Measurements from ENCODE around the gene IFT122. TPM values are rescaled to one million over a fixed set of nuclear protein-coding genes. Genes with fewer than 3 reads are reported as not detected.

IFT122 gene
- total and polyA plus RNA-seq, 4 donors, result 10.1 to 41.2 (median 32.2) TPM

- Histone ChIP-seq H3K27ac (ENCODE audit: low read depth in 1 of 2, low read length in 2 of 2) (no peak overlapping the region), H3K36me3 (ENCODE audit: control insufficient read depth in 1 of 2, insufficient read depth in 2 of 2, low read length in 1 of 2) (no peaks in the 10 kb centered on the region), H3K9me3 (ENCODE audit: control insufficient read depth, low read length) (no peaks in the 10 kb centered on the region), H3K4me1 (ENCODE audit: control insufficient read depth in 1 of 2, insufficient read depth in 2 of 2, low read length in 2 of 2) (no peaks in the 10 kb centered on the region), H3K27me3 (ENCODE audit: control insufficient read depth in 1 of 2, insufficient read depth in 2 of 2, low read length in 1 of 2) (no peaks in the 10 kb centered on the region), H3K4me3 (ENCODE audit: low read length in 2 of 2) (no peak overlapping the region)
- ATAC-seq (ENCODE audit: low FRiP score) (no peak), DNase-seq (no peak)
- 56 to 57% methylated on average over 10 of the region's 10 CpGs for WGBS, 2 donors
- intact Hi-C loops (cut with DNase I), result loop anchor here in 1 of 2 donors (2.0 kb wide), 1 partner anchor 48 kb away; no protein-coding TSS in a partner anchor
These were observed 112.4 kb downstream of the IFT122 start for GRCh38 chr3:129552287-129553050.

DNA sequence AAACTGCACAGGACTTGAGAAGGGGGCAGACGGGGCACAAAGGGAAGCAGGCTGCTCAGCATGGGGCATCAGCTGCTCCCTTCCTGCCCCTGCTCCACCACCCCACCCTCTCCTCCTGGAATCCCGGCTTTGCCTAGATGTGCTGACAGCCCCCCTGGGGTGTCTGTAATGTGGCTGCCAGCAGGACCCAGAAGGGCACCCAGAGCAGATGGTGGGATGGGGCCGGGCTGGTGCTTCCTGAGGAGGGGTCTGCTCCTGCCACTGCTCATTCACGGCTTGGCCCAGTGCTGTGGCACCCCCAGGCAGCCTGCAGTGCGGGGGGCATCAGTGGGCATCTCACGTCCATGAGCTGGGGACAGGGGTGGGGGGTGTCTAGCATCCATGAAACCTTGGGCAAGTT lies 113.1 kb downstream of the IFT122 start:
- WGBS, 2 donors, result 72 to 74% methylated on average over 6 of the region's 6 CpGs
- intact Hi-C loops (cut with DNase I), result loop anchor here in 1 of 2 donors (2.0 kb wide), 1 partner anchor 48 kb away; no protein-coding TSS in a partner anchor
- no peaks in the 10 kb centered on the region for H3K4me1 ChIP-seq (ENCODE audit: control insufficient read depth in 1 of 2, insufficient read depth in 2 of 2, low read length in 2 of 2)
- no peaks in the 10 kb centered on the region for H3K36me3 ChIP-seq (ENCODE audit: control insufficient read depth in 1 of 2, insufficient read depth in 2 of 2, low read length in 1 of 2)
- DNase-seq (no peak), ATAC-seq (ENCODE audit: low FRiP score) (no peak)
- no peak overlapping the region for H3K4me3 ChIP-seq (ENCODE audit: low read length in 2 of 2)
- no peaks in the 10 kb centered on the region for H3K27me3 ChIP-seq (ENCODE audit: control insufficient read depth in 1 of 2, insufficient read depth in 2 of 2, low read length in 1 of 2)
- H3K27ac ChIP-seq (ENCODE audit: low read depth in 1 of 2, low read length in 2 of 2), result no peak overlapping the region
- no peaks in the 10 kb centered on the region for H3K9me3 ChIP-seq (ENCODE audit: control insufficient read depth, low read length)

- ATAC-seq (ENCODE audit: low FRiP score) (no peak), DNase-seq (no peak)
- H3K36me3 ChIP-seq (ENCODE audit: control insufficient read depth in 1 of 2, insufficient read depth in 2 of 2, low read length in 1 of 2), result no peaks in the 10 kb centered on the region
- no peak overlapping the region for H3K4me3 ChIP-seq (ENCODE audit: low read length in 2 of 2)
- WGBS, 2 donors, result 70 to 71% methylated on average over 15 of the region's 15 CpGs
- intact Hi-C loops (cut with DNase I), result loop anchor here in 1 of 2 donors (2.0 kb wide), 1 partner anchor 49 kb away; no protein-coding TSS in a partner anchor
- H3K9me3 ChIP-seq (ENCODE audit: control insufficient read depth, low read length), result no peaks in the 10 kb centered on the region
- H3K4me1 ChIP-seq (ENCODE audit: control insufficient read depth in 1 of 2, insufficient read depth in 2 of 2, low read length in 2 of 2), result no peaks in the 10 kb centered on the region
- H3K27me3 ChIP-seq (ENCODE audit: control insufficient read depth in 1 of 2, insufficient read depth in 2 of 2, low read length in 1 of 2), result no peaks in the 10 kb centered on the region
- no peak overlapping the region for H3K27ac ChIP-seq (ENCODE audit: low read depth in 1 of 2, low read length in 2 of 2)
These were observed 113.7 kb downstream of the IFT122 start for GRCh38 chr3:129553719-129554118.

- ATAC-seq (ENCODE audit: low FRiP score) (no peak), DNase-seq (no peak)
- Histone ChIP-seq H3K4me3 (ENCODE audit: low read length in 2 of 2) (no peak overlapping the region), H3K27ac (ENCODE audit: low read depth in 1 of 2, low read length in 2 of 2) (no peak overlapping the region), H3K27me3 (ENCODE audit: control insufficient read depth in 1 of 2, insufficient read depth in 2 of 2, low read length in 1 of 2) (no peaks in the 10 kb centered on the region), H3K4me1 (ENCODE audit: control insufficient read depth in 1 of 2, insufficient read depth in 2 of 2, low read length in 2 of 2) (no peaks in the 10 kb centered on the region), H3K9me3 (ENCODE audit: control insufficient read depth, low read length) (no peaks in the 10 kb centered on the region), H3K36me3 (ENCODE audit: control insufficient read depth in 1 of 2, insufficient read depth in 2 of 2, low read length in 1 of 2) (no peaks in the 10 kb centered on the region)
- intact Hi-C loops (cut with DNase I), result loop anchor here in 1 of 2 donors (5.0 kb wide), 1 partner anchor 52 kb away; no protein-coding TSS in a partner anchor
- 54 to 60% methylated on average over 13 of the region's 13 CpGs for WGBS, 2 donors
These were observed 114.5 kb downstream of the IFT122 start for GRCh38 chr3:129554356-129555152.

- DNase-seq (no peak), ATAC-seq (ENCODE audit: low FRiP score) (no peak)
- H3K4me1 ChIP-seq (ENCODE audit: control insufficient read depth in 1 of 2, insufficient read depth in 2 of 2, low read length in 2 of 2), result no peaks in the 10 kb centered on the region
- H3K27ac ChIP-seq (ENCODE audit: low read depth in 1 of 2, low read length in 2 of 2), result no peak overlapping the region
- WGBS, 2 donors, result 19 to 31% methylated on average over 15 of the region's 15 CpGs
- H3K9me3 ChIP-seq (ENCODE audit: control insufficient read depth, low read length), result no peaks in the 10 kb centered on the region
- H3K27me3 ChIP-seq (ENCODE audit: control insufficient read depth in 1 of 2, insufficient read depth in 2 of 2, low read length in 1 of 2), result no peaks in the 10 kb centered on the region
- no peaks in the 10 kb centered on the region for H3K36me3 ChIP-seq (ENCODE audit: control insufficient read depth in 1 of 2, insufficient read depth in 2 of 2, low read length in 1 of 2)
- H3K4me3 ChIP-seq (ENCODE audit: low read length in 2 of 2), result no peak overlapping the region
- intact Hi-C loops (cut with DNase I), result loop anchor here in 1 of 2 donors (5.0 kb wide), 1 partner anchor 53 kb away; no protein-coding TSS in a partner anchor
These were observed 115.1 kb downstream of the IFT122 start for GRCh38 chr3:129555153-129555550.

DNA sequence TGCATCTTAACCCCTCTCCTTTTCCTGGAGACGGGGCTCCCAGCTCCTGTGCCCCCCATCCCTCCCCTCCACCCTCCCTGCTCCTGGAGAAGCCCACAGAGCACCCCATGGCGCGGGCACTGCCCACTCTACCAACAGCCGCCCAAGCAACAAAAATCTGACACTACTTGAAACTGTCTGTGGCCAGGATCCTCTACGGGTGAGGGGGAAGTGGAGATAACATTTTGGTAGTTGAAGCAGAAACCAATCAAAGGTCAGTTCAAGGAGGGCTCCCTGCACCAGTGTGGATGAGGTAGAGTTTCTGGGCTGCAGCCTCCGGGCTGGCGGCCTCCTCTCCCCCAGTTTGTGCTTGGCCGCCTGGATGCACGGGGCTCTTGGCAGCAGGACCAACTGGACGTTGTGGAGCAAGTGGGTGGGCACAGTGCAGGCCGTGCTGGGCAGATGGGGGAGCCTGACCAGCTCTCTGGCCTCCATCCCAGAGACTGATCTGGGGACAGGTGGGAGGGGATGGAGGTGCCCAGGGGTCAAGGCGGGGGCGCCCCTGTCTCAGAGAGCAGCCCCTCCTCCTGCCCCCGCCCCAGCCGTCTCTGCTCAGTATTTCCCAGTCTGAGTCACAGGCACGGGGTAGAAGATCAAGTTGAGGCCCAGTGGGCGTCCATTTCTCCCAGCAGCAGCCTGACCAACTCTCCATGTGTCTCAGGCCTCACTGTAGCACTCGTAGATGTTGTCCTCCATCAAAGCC lies 115.8 kb downstream of the IFT122 start:
- 35 to 46% methylated on average over 18 of the region's 18 CpGs for WGBS, 2 donors
- Histone ChIP-seq H3K36me3 (ENCODE audit: control insufficient read depth in 1 of 2, insufficient read depth in 2 of 2, low read length in 1 of 2) (no peaks in the 10 kb centered on the region), H3K9me3 (ENCODE audit: control insufficient read depth, low read length) (no peaks in the 10 kb centered on the region), H3K4me3 (ENCODE audit: low read length in 2 of 2) (no peak overlapping the region), H3K27ac (ENCODE audit: low read depth in 1 of 2, low read length in 2 of 2) (no peak overlapping the region), H3K27me3 (ENCODE audit: control insufficient read depth in 1 of 2, insufficient read depth in 2 of 2, low read length in 1 of 2) (no peaks in the 10 kb centered on the region), H3K4me1 (ENCODE audit: control insufficient read depth in 1 of 2, insufficient read depth in 2 of 2, low read length in 2 of 2) (no peaks in the 10 kb centered on the region)
- ATAC-seq (ENCODE audit: low FRiP score) (no peak), DNase-seq (no peak)
- intact Hi-C loops (cut with DNase I), result loop anchor here in 1 of 2 donors (5.0 kb wide), 1 partner anchor 53 kb away; no protein-coding TSS in a partner anchor

DNA sequence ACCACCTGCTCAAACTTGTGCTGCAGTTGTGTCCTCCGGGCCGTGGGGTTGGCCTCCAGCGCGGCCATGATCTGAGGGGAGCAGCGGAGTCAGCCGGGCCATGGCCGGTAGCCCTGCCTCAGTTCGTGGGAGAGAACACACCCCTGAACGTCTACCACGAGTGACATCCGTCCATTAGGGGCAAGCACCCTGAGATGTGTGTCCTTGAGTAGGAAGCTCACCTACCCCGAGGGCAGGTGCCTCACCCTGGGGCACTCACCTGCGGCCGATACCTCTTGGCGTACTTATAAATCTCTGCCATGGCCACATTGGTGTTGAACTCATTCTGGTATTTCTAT lies 116.3 kb downstream of the IFT122 start:
- WGBS, 2 donors, result 89% methylated on average over 15 of the region's 15 CpGs
- H3K36me3 ChIP-seq (ENCODE audit: control insufficient read depth in 1 of 2, insufficient read depth in 2 of 2, low read length in 1 of 2), result no peaks in the 10 kb centered on the region
- no peaks in the 10 kb centered on the region for H3K4me1 ChIP-seq (ENCODE audit: control insufficient read depth in 1 of 2, insufficient read depth in 2 of 2, low read length in 2 of 2)
- H3K27me3 ChIP-seq (ENCODE audit: control insufficient read depth in 1 of 2, insufficient read depth in 2 of 2, low read length in 1 of 2), result no peaks in the 10 kb centered on the region
- DNase-seq, result no peak
- H3K27ac ChIP-seq (ENCODE audit: low read depth in 1 of 2, low read length in 2 of 2), result no peak overlapping the region
- intact Hi-C loops (cut with DNase I), result loop anchor here in 1 of 2 donors (5.0 kb wide), 1 partner anchor 54 kb away; no protein-coding TSS in a partner anchor
- ATAC-seq (ENCODE audit: low FRiP score), result no peak
- no peak overlapping the region for H3K4me3 ChIP-seq (ENCODE audit: low read length in 2 of 2)
- H3K9me3 ChIP-seq (ENCODE audit: control insufficient read depth, low read length), result no peaks in the 10 kb centered on the region

GRCh38 chr3:129556890-129557547 lies 117.0 kb downstream of the IFT122 start:
- no peak for DNase-seq
- H3K4me3 ChIP-seq (ENCODE audit: low read length in 2 of 2), result no peak overlapping the region
- H3K27me3 ChIP-seq (ENCODE audit: control insufficient read depth in 1 of 2, insufficient read depth in 2 of 2, low read length in 1 of 2), result no peaks in the 10 kb centered on the region
- no peaks in the 10 kb centered on the region for H3K4me1 ChIP-seq (ENCODE audit: control insufficient read depth in 1 of 2, insufficient read depth in 2 of 2, low read length in 2 of 2)
- no peaks in the 10 kb centered on the region for H3K9me3 ChIP-seq (ENCODE audit: control insufficient read depth, low read length)
- WGBS, 2 donors, result 64 to 69% methylated on average over 31 of the region's 31 CpGs
- ATAC-seq (ENCODE audit: low FRiP score), result no peak
- intact Hi-C loops (cut with DNase I), result loop anchor here in 1 of 2 donors (5.0 kb wide), 1 partner anchor 55 kb away; no protein-coding TSS in a partner anchor
- peak overlapping the region in 1 of 2 donors; percentile 37 for H3K27ac ChIP-seq (ENCODE audit: low read depth in 1 of 2, low read length in 2 of 2)
- H3K36me3 ChIP-seq (ENCODE audit: control insufficient read depth in 1 of 2, insufficient read depth in 2 of 2, low read length in 1 of 2), result no peaks in the 10 kb centered on the region

Measured in aorta (tissue), 5 donors.